Measurements from ENCODE around the gene ASB2. TPM values are rescaled to one million over a fixed set of nuclear protein-coding genes. Genes with fewer than 3 reads are reported as not detected.

Gene ASB2
- total and polyA plus RNA-seq, 2 of the 8 experiments (the other 6 are each of a cell fraction or from before 2014, with no cell fraction given), result 1.0 to 2.1 TPM

- Histone ChIP-seq H4K8ac (ENCODE audit: extremely low read depth, insufficient read depth, low read length) (no peak overlapping the region), H4K5ac (ENCODE audit: insufficient read length, low read depth, low read length) (no peak overlapping the region), H2BK15ac (ENCODE audit: low read length) (no peak overlapping the region; the same call in 1 of the 2 replicates), H3K4me2 (ENCODE audit: insufficient read depth in 1 of 2, low read depth in 2 of 2, low read length in 2 of 2) (no peak overlapping the region), H3K23ac (ENCODE audit: insufficient read length) (no peak overlapping the region), H2AFZ (ENCODE audit: low read length) (no peak overlapping the region), H2AK5ac (ENCODE audit: low read depth, low read length) (no peak overlapping the region), H3K23me2 (ENCODE audit: low read depth, low read length) (no peaks in the 10 kb centered on the region), H2BK5ac (ENCODE audit: low read depth, low read length) (no peak overlapping the region), H3K14ac (ENCODE audit: insufficient read length) (no peak overlapping the region), H4K20me1 (replicated peaks in 1 of 2; ENCODE audit: control insufficient read depth in 1 of 2, insufficient read depth in 2 of 2, low read length in 2 of 2) (no peaks in the 10 kb centered on the region), H3K9me3 (ENCODE audit: insufficient read depth in 2 of 2, low read depth in 1 of 2, low read length in 1 of 2) (no peaks in the 10 kb centered on the region), H3K27me3 (replicated peaks in 1 of 4; ENCODE audit: control insufficient read depth in 3 of 4, extremely low read depth in 1 of 4, insufficient read depth in 3 of 4, low read length in 3 of 4) (no peaks in the 10 kb centered on the region), H3K4ac (replicated peaks; ENCODE audit: insufficient read length, low read depth, low read length) (no peak overlapping the region), H3K9ac (replicated peaks in 1 of 4; ENCODE audit: extremely low read depth in 1 of 4, low read depth in 3 of 4, low read length in 3 of 4) (no peak overlapping the region), H4K91ac (replicated peaks; ENCODE audit: insufficient read length, low read length) (no peak overlapping the region), H3K79me2 (ENCODE audit: control insufficient read depth in 1 of 2, insufficient read depth in 2 of 2, low read length in 2 of 2) (no peaks in the 10 kb centered on the region), H3K36me3 (ENCODE audit: control insufficient read depth in 2 of 4, insufficient read depth in 4 of 4, low read length in 3 of 4) (no peaks in the 10 kb centered on the region), H3K79me1 (ENCODE audit: low read depth, low read length) (no peaks in the 10 kb centered on the region), H3K4me1 (replicated peaks in 1 of 4; ENCODE audit: control insufficient read depth in 3 of 4, insufficient read depth in 4 of 4, low read length in 3 of 4) (peaks cover 0 to 17% (median 10%) of the 10 kb centered on the region in 4 experiments; a peak in 5 of 7 replicates), H3K4me3 (ENCODE audit: extremely low read depth in 1 of 4, insufficient read depth in 2 of 4, low read depth in 3 of 4, low read length in 4 of 4) (no peak overlapping the region), H2BK12ac (ENCODE audit: low read depth, low read length) (peak overlapping the region; percentile 39; the same call in 1 of the 2 replicates), H2BK20ac (ENCODE audit: low read length) (no peak overlapping the region), H3K56ac (replicated peaks; ENCODE audit: insufficient read length, low read depth, low read length) (no peak overlapping the region), H3K27ac (ENCODE audit: low read depth, low read length) (no peak overlapping the region), H2BK120ac (replicated peaks; ENCODE audit: low read depth, low read length) (no peak overlapping the region), H3K18ac (ENCODE audit: extremely low read depth, low read length) (no peak overlapping the region)
- ChIA-PET CTCF (ENCODE audit: partially characterized antibody) (interaction anchor here (1.1 to 8.1 kb wide), 8 partner anchors 9 to 187 kb away, joined by 3 to 57 read pairs (median 5); partner anchors contain the start of gene ASB2), POLR2A (ENCODE audit: partially characterized antibody) (interaction anchor here (0.6 to 0.7 kb wide), 2 partner anchors 12 to 224 kb away, joined by 3 read pairs; no protein-coding TSS in a partner anchor)
- WGBS, 2 experiments (ENCODE audit: extremely low coverage in 1 of 2, insufficient coverage in 1 of 2, insufficient read length in 1 of 2, insufficient replicate concordance in 2 of 2, low coverage in 1 of 2, low lambda C conversion rate in 2 of 2, missing lambda C conversion rate in 1 of 2), result 84% methylated on average over 7 of the region's 8 CpGs; no CpG with 5 or more reads in 1 of the 2 experiments
- FAIRE-seq (no peak), DNase-seq (ENCODE audit: low read depth in 1 of 2, low spot score in 2 of 2) (no peak)
Observed at GRCh38 chr14:93955850-93956481, 20.4 kb downstream of the ASB2 start.
